BLaER1 (cell line): ENCODE measurements around the gene USP5.

ENCODE experiments used
- H3K27ac ChIP-seq: shearing (Covaris generic); formaldehyde crosslinking; 2 replicates; pipeline ENCODE4 v1.8.1; 2022
- H3K27me3 ChIP-seq: shearing (Covaris generic); formaldehyde crosslinking; 2 replicates; pipeline ENCODE4 v1.8.1; 2022
- H3K36me3 ChIP-seq: shearing (Covaris generic); formaldehyde crosslinking; 2 replicates; pipeline ENCODE4 v1.8.1; 2022
- H3K4me1 ChIP-seq: shearing (Covaris generic); formaldehyde crosslinking; 2 replicates; pipeline ENCODE4 v1.8.1; 2022
- H3K4me2 ChIP-seq: shearing (Covaris generic); formaldehyde crosslinking; 2 replicates; pipeline ENCODE4 v1.8.1; 2022
- H3K4me3 ChIP-seq: shearing (Covaris generic); formaldehyde crosslinking; 2 replicates; pipeline ENCODE4 v1.8.1; 2022
- H3K9ac ChIP-seq: shearing (Covaris generic); formaldehyde crosslinking; 2 replicates; pipeline ENCODE4 v1.8.1; 2022
- H3K9me3 ChIP-seq: shearing (Covaris generic); formaldehyde crosslinking; 2 replicates; pipeline ENCODE4 v1.8.1; 2022
- H4K20me1 ChIP-seq: shearing (Covaris generic); formaldehyde crosslinking; 2 replicates; pipeline ENCODE4 v1.8.1; 2022
- Cebpa-rat ChIP-seq: shearing (Covaris generic); IDR thresholded peaks from 2 replicates; pipeline ENCODE4 v1.8.1; 2022

USP5 gene

DNA sequence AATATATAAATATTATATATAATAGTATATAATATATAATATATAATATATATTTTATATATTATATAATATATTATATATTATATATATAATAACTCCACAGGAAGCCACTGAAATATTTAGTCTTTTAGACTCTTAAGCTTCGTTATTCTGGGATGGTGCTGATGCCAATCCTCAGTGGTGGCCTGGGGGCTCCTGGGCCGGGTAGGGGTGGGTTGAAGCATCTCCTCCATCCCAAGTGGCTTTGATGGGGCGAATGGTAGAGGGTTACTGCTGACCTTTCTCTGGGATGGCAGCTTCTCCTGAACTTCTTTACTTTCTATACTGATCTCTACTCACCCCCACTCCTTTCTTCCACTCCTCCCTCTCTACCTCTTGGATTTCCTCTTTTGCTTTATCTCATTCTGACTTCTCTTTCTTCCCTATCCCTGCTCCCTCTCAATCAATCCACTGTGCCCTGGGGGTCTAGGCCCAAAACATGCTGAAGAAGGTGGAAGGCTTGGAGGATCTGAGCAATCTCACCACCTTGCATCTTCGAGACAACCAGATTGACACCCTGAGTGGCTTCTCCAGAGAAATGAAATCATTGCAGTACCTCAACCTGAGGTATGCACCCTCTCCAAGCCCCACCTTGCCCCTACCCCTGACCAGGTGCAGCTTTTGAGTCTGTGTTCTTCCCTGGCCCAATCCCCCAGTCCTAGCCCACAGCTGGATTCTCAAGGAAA, 57.6 kb downstream of the USP5 start:
- Histone ChIP-seq H3K4me1 (peaks cover 17% of the 10 kb centered on the region), H3K27ac (no peak overlapping the region), H3K4me3 (no peak overlapping the region), H3K9me3 (no peaks in the 10 kb centered on the region), H4K20me1 (no peaks in the 10 kb centered on the region), H3K9ac (no peak overlapping the region), H3K36me3 (peaks cover 20% of the 10 kb centered on the region; the same call in 1 of the 2 replicates), H3K27me3 (peaks cover 39% of the 10 kb centered on the region), H3K4me2 (no peak overlapping the region)
- TF ChIP-seq Cebpa-rat = no peak

DNA sequence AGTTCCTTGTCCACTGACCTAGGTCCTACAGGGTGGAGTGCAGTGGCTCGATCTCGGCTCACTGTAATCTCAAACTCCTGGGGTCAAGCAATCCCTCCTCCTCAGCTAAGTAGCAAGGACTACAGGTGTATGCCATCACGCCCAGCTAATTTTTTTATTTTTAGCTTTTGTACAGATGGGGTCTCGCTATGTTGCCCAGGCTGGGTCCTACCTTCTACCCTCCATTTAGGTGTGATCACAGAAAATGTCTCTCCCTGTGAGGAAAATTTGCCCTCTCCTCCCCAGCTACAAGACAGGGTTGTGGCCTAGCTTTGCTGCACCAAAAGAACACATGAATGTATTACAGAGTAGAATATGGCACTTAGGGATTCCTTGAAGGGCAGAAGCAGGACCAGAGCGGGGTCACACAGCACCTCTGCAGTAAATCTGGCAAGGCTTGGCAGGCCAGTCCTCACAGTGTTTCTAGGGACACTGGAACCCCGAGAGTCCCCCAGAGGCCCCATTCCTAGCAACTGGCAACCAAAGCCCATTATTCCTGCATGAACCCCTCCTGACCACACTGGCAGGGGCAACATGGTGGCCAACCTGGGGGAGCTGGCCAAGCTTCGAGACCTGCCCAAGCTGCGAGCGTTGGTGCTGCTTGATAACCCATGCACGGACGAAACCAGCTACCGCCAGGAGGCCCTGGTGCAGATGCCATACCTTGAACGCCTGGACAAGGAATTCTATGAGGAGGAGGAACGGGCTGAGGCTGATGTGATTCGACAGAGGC, 60.4 kb downstream of the USP5 start:
- Histone ChIP-seq H3K9me3 (no peaks in the 10 kb centered on the region), H3K27ac (no peak overlapping the region), H4K20me1 (peaks cover 7% of the 10 kb centered on the region; the same call in 1 of the 2 replicates), H3K36me3 (peaks cover 8% of the 10 kb centered on the region; the same call in 1 of the 2 replicates), H3K4me1 (peaks cover 17% of the 10 kb centered on the region), H3K9ac (no peak overlapping the region), H3K27me3 (peaks cover 67% of the 10 kb centered on the region), H3K4me3 (no peak overlapping the region), H3K4me2 (no peak overlapping the region)
- TF ChIP-seq Cebpa-rat = no peak

DNA sequence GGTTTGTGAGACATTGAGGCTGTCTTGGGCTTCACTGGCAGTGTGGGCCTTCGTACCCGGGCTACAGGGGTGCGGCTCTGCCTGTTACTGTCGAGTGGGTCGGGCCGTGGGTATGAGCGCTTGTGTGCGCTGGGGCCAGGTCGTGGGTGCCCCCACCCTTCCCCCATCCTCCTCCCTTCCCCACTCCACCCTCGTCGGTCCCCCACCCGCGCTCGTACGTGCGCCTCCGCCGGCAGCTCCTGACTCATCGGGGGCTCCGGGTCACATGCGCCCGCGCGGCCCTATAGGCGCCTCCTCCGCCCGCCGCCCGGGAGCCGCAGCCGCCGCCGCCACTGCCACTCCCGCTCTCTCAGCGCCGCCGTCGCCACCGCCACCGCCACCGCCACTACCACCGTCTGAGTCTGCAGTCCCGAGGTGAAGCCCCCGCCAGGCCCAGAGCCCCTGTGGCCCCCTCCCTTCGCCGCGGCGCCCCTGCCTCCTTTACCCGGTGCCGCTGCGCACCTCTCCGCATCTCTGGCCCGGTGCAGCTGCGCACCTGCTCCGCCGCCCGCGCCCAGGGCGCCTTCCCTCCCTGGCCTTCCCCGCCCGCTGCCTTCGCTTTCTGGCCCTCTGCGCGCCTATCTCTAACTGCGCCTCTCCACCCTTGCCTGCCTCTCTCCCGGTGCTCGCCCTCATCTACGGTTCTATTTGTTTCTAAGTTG, 62.4 kb downstream of the USP5 start, which contains the start of gene ENO2:
ENO2 (plus strand) TSS at position 335 of the 701 bp plus-strand sequence. CDS start 1,253 bp downstream, outside the sequence.
- Histone ChIP-seq H3K9me3 (no peaks in the 10 kb centered on the region), H3K36me3 (no peaks in the 10 kb centered on the region; the same call in 1 of the 2 replicates), H3K9ac (peak within 1 kb of the TSS; percentile 55; the same call in 1 of the 2 replicates), H3K27ac (no peak within 1 kb of the TSS), H4K20me1 (peaks cover 7% of the 10 kb centered on the region; the same call in 1 of the 2 replicates), H3K4me2 (peak within 1 kb of the TSS; percentile 93), H3K27me3 (peaks cover 71% of the 10 kb centered on the region), H3K4me1 (peaks cover 20% of the 10 kb centered on the region), H3K4me3 (peak within 1 kb of the TSS; percentile 72)
- TF ChIP-seq Cebpa-rat = no peak

DNA sequence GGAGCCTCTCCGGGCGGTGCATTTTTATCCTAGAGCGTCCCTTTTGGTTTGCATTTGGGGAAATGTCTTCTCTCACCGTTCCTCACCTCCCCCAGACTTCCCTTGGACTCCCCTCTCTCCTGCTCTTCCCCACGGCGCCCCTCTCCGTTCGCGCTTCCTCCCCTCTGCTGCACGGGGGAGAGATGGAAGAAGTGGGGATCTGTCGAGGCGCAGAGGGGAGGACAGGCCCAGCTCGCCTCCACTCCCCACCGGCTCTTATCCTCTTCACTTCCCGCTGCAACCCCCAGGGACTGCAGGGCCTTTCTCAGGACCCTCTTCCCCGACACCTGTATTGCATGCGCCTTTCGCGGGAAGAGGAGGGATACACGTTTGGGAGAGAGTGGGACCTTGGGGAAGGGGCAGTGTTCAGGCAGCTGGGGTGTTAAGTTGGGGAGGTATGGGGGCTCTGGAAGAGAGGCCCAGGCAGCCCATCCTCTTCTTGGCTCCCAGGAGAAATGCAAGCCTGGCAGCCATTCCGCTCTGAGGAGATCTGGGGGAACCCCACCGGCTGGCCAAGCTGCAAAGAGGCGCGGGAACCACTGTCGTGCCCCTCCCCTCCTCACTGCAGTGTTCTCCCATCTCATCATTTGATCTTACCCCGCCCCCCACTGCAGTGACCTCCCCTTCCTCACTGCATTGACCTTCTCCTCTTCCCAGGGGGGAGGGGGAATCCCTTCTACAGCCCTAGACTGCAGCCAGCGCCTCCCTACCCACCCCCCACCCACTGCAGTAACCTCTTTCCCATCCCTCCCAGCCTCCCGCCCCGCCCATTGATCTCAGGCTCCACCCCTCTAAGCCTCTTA, 63.2 kb downstream of the USP5 start:
- Histone ChIP-seq H3K4me3 (peak overlapping the region; percentile 72), H3K9ac (peak overlapping the region; percentile 55; the same call in 1 of the 2 replicates), H4K20me1 (peaks cover 7% of the 10 kb centered on the region; the same call in 1 of the 2 replicates), H3K27me3 (peaks cover 71% of the 10 kb centered on the region), H3K36me3 (no peaks in the 10 kb centered on the region; the same call in 1 of the 2 replicates), H3K4me2 (peak overlapping the region; percentile 93), H3K27ac (no peak overlapping the region), H3K4me1 (peaks cover 23% of the 10 kb centered on the region), H3K9me3 (no peaks in the 10 kb centered on the region)
- TF ChIP-seq Cebpa-rat = no peak

DNA sequence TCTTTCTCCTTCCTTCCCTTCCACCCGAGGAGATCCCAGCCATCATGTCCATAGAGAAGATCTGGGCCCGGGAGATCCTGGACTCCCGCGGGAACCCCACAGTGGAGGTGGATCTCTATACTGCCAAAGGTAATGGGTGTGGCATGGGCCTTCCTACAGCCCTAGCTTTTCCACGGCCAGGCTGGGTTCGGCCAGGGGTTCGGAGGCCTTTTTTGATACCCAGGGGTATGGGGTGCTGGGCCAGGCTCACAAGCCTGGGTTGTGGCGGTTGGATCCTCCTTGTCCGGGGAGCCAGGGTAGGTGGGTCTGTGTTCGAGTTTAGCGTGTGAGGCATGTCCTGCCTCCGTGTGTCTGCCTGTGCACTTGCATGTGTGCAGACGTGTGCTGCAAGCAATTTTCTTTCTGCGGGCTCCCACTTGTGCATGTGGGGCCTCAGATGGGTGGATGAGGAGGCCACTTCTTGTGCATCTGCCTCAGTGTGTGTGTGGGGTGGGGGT, 63.9 kb downstream of the USP5 start:
- Histone ChIP-seq H3K9ac (no peak overlapping the region), H3K4me3 (no peak overlapping the region), H3K4me2 (peak overlapping the region; percentile 93; the same call in 1 of the 2 replicates), H3K27me3 (peaks cover 69% of the 10 kb centered on the region), H3K9me3 (no peaks in the 10 kb centered on the region), H3K4me1 (peaks cover 23% of the 10 kb centered on the region), H3K27ac (no peak overlapping the region), H3K36me3 (no peaks in the 10 kb centered on the region; the same call in 1 of the 2 replicates), H4K20me1 (peaks cover 7% of the 10 kb centered on the region; the same call in 1 of the 2 replicates)
- no peak for TF ChIP-seq Cebpa-rat
